Thoracic aorta (tissue), 2 donors: ENCODE measurements around the gene IQSEC3. TPM values are rescaled to one million over a fixed set of nuclear protein-coding genes. Genes with fewer than 3 reads are reported as not detected.

Source experiments
- ATAC-seq: fragments of 150-250 bp; one replicate; pipeline ENCODE4 v1.8.0; 2017; ENCODE audit warnings: low read depth; ENCODE audit not compliant: insufficient number of reproducible peaks, low FRiP score
- DNase-seq: peaks from one replicate; pipeline ENCODE4 v3.0.0-alpha.2; 2020; ENCODE audit warnings: low spot score
- H3K27ac ChIP-seq, 2 donors: fragments of 200-600 bp; sonication (generic); 1 replicate in 1 of 2; 2 replicates in 1 of 2; pipeline ENCODE4 v1.5.1; 2016; ENCODE audit warnings: mild to moderate bottlenecking in 2 of 2, moderate library complexity in 2 of 2
- H3K27me3 ChIP-seq: fragments of 200-600 bp; sonication (generic); replicated peaks from 2 replicates; pipeline ENCODE4 v1.6.0; 2016; ENCODE audit warnings: mild to moderate bottlenecking; ENCODE audit not compliant: insufficient read depth
- H3K36me3 ChIP-seq: fragments of 200-600 bp; sonication (generic); one replicate; pipeline ENCODE4 v1.5.1; 2016
- H3K4me1 ChIP-seq, 2 donors: fragments of 200-600 bp; sonication (generic); 1 replicate in 1 of 2; 2 replicates in 1 of 2; pipeline versions ENCODE4 v1.5.1 to v1.6.0; 2016; ENCODE audit warnings: low read depth in 2 of 2, mild to moderate bottlenecking in 1 of 2; ENCODE audit not compliant: control insufficient read depth in 1 of 2
- H3K4me3 ChIP-seq: fragments of 200-600 bp; sonication (generic); 2 replicates; pipeline ENCODE4 v1.5.1; 2016; ENCODE audit warnings: mild to moderate bottlenecking
- H3K9me3 ChIP-seq: fragments of 200-600 bp; sonication (generic); 2 replicates; pipeline ENCODE4 v1.5.1; 2016
- CTCF ChIP-seq: fragments of 200-600 bp; sonication (generic); IDR thresholded peaks from one replicate; pipeline ENCODE4 v1.5.1; 2019; ENCODE audit warnings: antibody characterized with exemption
- total RNA-seq, 2 donors: library from RNA; depleted of rRNA; stranded (reverse); fragments of >200 nt; gene quantifications; one replicate each; pipeline versions ENCODE4 v1.1.0 to v1.2.3, GENCODE V29; 2016

IQSEC3 gene
- total RNA-seq, 2 donors from 2014 or later: 1.1 to 1.3 TPM

GRCh38 chr12:179131-179884, 112.7 kb downstream of the IQSEC3 start:
- H3K9me3 ChIP-seq: no peaks in the 10 kb centered on the region
- no peak for ATAC-seq
- DNase-seq: no peak
- no peak for TF ChIP-seq CTCF
- H3K4me3 ChIP-seq: no peak overlapping the region
- H3K4me1 ChIP-seq: peaks cover 8 to 14% of the 10 kb centered on the region in 2 donors
- H3K27me3 ChIP-seq: no peaks in the 10 kb centered on the region
- H3K36me3 ChIP-seq: no peaks in the 10 kb centered on the region
- no peak overlapping the region for H3K27ac ChIP-seq

DNA sequence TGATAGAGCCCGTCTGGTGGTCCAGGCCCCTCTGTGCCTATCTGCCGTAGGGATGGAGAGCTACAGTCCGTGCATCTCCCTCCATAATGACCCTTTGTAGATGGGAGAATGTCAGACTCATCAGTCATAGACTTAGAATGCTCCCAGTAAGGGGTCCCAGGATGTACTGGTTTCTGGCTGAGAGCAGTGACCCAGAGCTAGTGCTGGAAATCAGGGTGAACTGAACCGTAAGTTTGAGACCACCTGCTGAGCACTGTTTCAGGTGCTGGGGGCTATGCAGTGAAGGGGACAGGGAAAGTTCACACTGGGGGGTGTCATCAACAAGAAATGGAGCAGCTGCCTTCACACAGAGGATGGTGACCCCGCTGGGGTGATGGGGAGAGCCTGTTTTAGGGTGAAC, 113.3 kb downstream of the IQSEC3 start:
- DNase-seq (no peak), ATAC-seq (no peak)
- Histone ChIP-seq H3K9me3 (no peaks in the 10 kb centered on the region), H3K27me3 (no peaks in the 10 kb centered on the region), H3K4me3 (no peak overlapping the region), H3K27ac (no peak overlapping the region), H3K36me3 (no peaks in the 10 kb centered on the region), H3K4me1 (peaks cover 8 to 14% of the 10 kb centered on the region in 2 donors)
- TF ChIP-seq CTCF: no peak

DNA sequence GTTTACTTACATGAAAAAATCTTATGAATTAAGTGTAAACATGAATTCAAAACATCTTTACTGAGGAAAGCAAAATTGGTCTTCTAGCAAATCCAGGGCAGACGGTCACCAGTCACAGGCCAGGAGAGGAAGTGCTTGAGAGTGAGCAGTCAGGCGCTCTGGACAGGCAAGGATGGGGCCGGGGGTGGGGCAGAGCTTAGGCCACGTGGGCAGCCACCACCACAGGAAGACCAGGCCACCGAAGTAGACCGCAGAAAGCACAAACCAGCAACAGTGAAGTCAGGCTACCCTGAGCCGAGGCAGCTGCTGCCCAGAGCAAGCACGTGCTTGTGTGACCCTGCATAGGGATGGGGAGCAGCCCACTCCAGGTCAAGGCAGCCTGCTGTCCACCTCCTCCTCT, 113.9 kb downstream of the IQSEC3 start:
- Histone ChIP-seq H3K9me3 (no peaks in the 10 kb centered on the region), H3K27me3 (no peaks in the 10 kb centered on the region), H3K36me3 (no peaks in the 10 kb centered on the region), H3K4me1 (peaks cover 8 to 14% of the 10 kb centered on the region in 2 donors), H3K27ac (no peak overlapping the region), H3K4me3 (no peak overlapping the region)
- ATAC-seq (no peak), DNase-seq (no peak)
- TF ChIP-seq CTCF: no peak

- ATAC-seq (no peak), DNase-seq (no peak)
- no peaks in the 10 kb centered on the region for H3K36me3 ChIP-seq
- no peak overlapping the region for H3K4me3 ChIP-seq
- H3K9me3 ChIP-seq: no peaks in the 10 kb centered on the region
- no peak overlapping the region for H3K27ac ChIP-seq
- H3K4me1 ChIP-seq: peaks cover 5 to 6% of the 10 kb centered on the region in 2 donors
- no peaks in the 10 kb centered on the region for H3K27me3 ChIP-seq
- no peak for TF ChIP-seq CTCF
These were observed 115.4 kb downstream of the IQSEC3 start for GRCh38 chr12:181921-182320.

GRCh38 chr12:182381-182892, 115.9 kb downstream of the IQSEC3 start:
- no peak overlapping the region for H3K27ac ChIP-seq
- DNase-seq (no peak), ATAC-seq (no peak)

More at GRCh38 chr12:182381-182892, 115.9 kb downstream of the IQSEC3 start:
- no peaks in the 10 kb centered on the region for H3K27me3 ChIP-seq
- no peak overlapping the region for H3K4me3 ChIP-seq
- no peaks in the 10 kb centered on the region for H3K36me3 ChIP-seq
- no peak for TF ChIP-seq CTCF
- no peaks in the 10 kb centered on the region for H3K9me3 ChIP-seq
- H3K4me1 ChIP-seq: peaks cover under 1% of the 10 kb centered on the region in 2 donors
